Measurements from ENCODE around the gene ITGB2.

ITGB2 gene

GRCh38 chr21:44910229-44911067, 10.3 kb downstream of the ITGB2 start:
- no peak for DNase-seq (ENCODE audit: low read depth in 2 of 2)

GRCh38 chr21:44909719-44910118, 11.0 kb downstream of the ITGB2 start:
- no peak for DNase-seq (ENCODE audit: low read depth in 2 of 2)

- DNase-seq (ENCODE audit: low read depth in 2 of 2) = no peak
These were observed 11.8 kb downstream of the ITGB2 start for GRCh38 chr21:44908908-44909307.

- no peak for DNase-seq (ENCODE audit: low read depth in 2 of 2)
These were observed 12.5 kb downstream of the ITGB2 start for GRCh38 chr21:44907966-44908895.

- no peak for DNase-seq (ENCODE audit: low read depth in 2 of 2)
These were observed 13.3 kb downstream of the ITGB2 start for GRCh38 chr21:44907225-44907965.

- no peak for DNase-seq (ENCODE audit: low read depth in 2 of 2)
These were observed 15.0 kb downstream of the ITGB2 start for GRCh38 chr21:44905728-44906090.

GRCh38 chr21:44905016-44905727, 15.5 kb downstream of the ITGB2 start:
- DNase-seq (ENCODE audit: low read depth in 2 of 2) = no peak

- no peak for DNase-seq (ENCODE audit: low read depth in 2 of 2)
These were observed 16.4 kb downstream of the ITGB2 start for GRCh38 chr21:44904141-44904923.

GRCh38 chr21:44903689-44904088, 17.0 kb downstream of the ITGB2 start:
- no peak for DNase-seq (ENCODE audit: low read depth in 2 of 2)

GRCh38 chr21:44903050-44903685, 17.5 kb downstream of the ITGB2 start:
- DNase-seq (ENCODE audit: low read depth in 2 of 2) = no peak

GRCh38 chr21:44902268-44903049, 18.2 kb downstream of the ITGB2 start:
- no peak for DNase-seq (ENCODE audit: low read depth in 2 of 2)

GRCh38 chr21:44901391-44902074, 19.2 kb downstream of the ITGB2 start:
- no peak for DNase-seq (ENCODE audit: low read depth in 2 of 2)

GRCh38 chr21:44900559-44901251, 20.0 kb downstream of the ITGB2 start:
- DNase-seq (ENCODE audit: low read depth in 2 of 2) = no peak

GRCh38 chr21:44899768-44900558, 20.7 kb downstream of the ITGB2 start:
- no peak for DNase-seq (ENCODE audit: low read depth in 2 of 2)

- no peak for DNase-seq (ENCODE audit: low read depth in 2 of 2)
These were observed 21.6 kb downstream of the ITGB2 start for GRCh38 chr21:44898851-44899767.

- DNase-seq (ENCODE audit: low read depth in 2 of 2) = no peak
These were observed 22.6 kb downstream of the ITGB2 start for GRCh38 chr21:44898011-44898488.

Measured in stimulated activated CD4-positive, alpha-beta T cell treated with anti-CD3 and anti-CD28 coated beads, Interleukin-12 subunit alpha, Interleukin-12 subunit beta, amount 100 ng/mL, for 24 hours (primary cell).